Caco-2 (cell line): ENCODE data around the gene KRT6A. TPM values are rescaled to one million over a fixed set of nuclear protein-coding genes. Genes with fewer than 3 reads are reported as not detected.
"Not testable (repeated sequence)": the region's sequence is repeated elsewhere in the genome, so short reads cannot be mapped to it uniquely, and the experiment has no call there.

Source experiments
- BruUV-seq: library from RNA; stranded (reverse); fragments of 400-500 nt; replicated peaks from 2 replicates; lab custom pipeline; 2021; lab: Mats Ljungman, UMichigan
- CTCF ChIA-PET: fragments of 300-600 bp; sonication (Branson Sonifier 250); formaldehyde crosslinking; loops from one replicate; lab custom pipeline; 2022; ENCODE audit warnings: antibody characterized with exemption; lab: Charles Lee
- POLR2A ChIA-PET: fragments of 300-600 bp; sonication (Branson Sonifier 250); formaldehyde crosslinking; loops from one replicate; lab custom pipeline; 2022; ENCODE audit warnings: antibody characterized with exemption; lab: Charles Lee
- DNase-seq, 2 experiments: peaks; one replicate each; pipeline versions ENCODE4 v3.0.0 to v3.0.0-alpha.2; 2020 to 2022
- H3K27me3 ChIP-seq: replicated peaks from 2 replicates; pipeline ENCODE4 v1.6.0; 2011; ENCODE audit warnings: low read length; ENCODE audit not compliant: control insufficient read depth, insufficient read depth
- H3K36me3 ChIP-seq: 2 replicates; pipeline ENCODE4 v1.5.1; 2011; ENCODE audit warnings: low read length; ENCODE audit not compliant: control insufficient read depth, insufficient read depth
- H3K4me1 ChIP-seq: fragments of 250-450 bp; sonication (Bioruptor Pico); 2 replicates; pipeline ENCODE4 v1.5.1; 2020; ENCODE audit warnings: mild to moderate bottlenecking
- H3K4me3 ChIP-seq: 2 replicates; pipeline ENCODE4 v1.5.1; 2011; ENCODE audit warnings: low read depth, mild to moderate bottlenecking, control low read depth, low read length
- H3K9me3 ChIP-seq: fragments of 250-450 bp; sonication (Bioruptor Pico); 2 replicates; pipeline ENCODE4 v1.5.1; 2020; ENCODE audit warnings: mild to moderate bottlenecking, moderate library complexity
- H3K27ac Mint-ChIP-seq: one replicate; pipeline ENCODE4 v1.8.0; 2022; ENCODE audit warnings: mixed read lengths; ENCODE audit not compliant: unreplicated experiment
- H3K27me3 Mint-ChIP-seq: one replicate; pipeline ENCODE4 v1.8.0; 2022; ENCODE audit warnings: mixed read lengths; ENCODE audit not compliant: insufficient read depth, unreplicated experiment
- H3K36me3 Mint-ChIP-seq: one replicate; pipeline ENCODE4 v1.8.0; 2022; ENCODE audit warnings: mild to moderate bottlenecking, mixed read lengths; ENCODE audit not compliant: insufficient read depth, unreplicated experiment
- H3K4me1 Mint-ChIP-seq: one replicate; pipeline ENCODE4 v1.8.0; 2022; ENCODE audit warnings: low read depth, mixed read lengths; ENCODE audit not compliant: unreplicated experiment
- H3K4me3 Mint-ChIP-seq: one replicate; pipeline ENCODE4 v1.8.0; 2022; ENCODE audit warnings: mild to moderate bottlenecking, moderate library complexity, mixed read lengths; ENCODE audit not compliant: unreplicated experiment
- H3K9me3 Mint-ChIP-seq: one replicate; pipeline ENCODE4 v1.8.0; 2022; ENCODE audit warnings: mixed read lengths; ENCODE audit not compliant: unreplicated experiment
- intact Hi-C: fragments of 100-400 bp; cut with micrococcal nuclease; formaldehyde crosslinking; loops from one replicate; pipeline ENCODE4 v1.10.0; 2022; ENCODE audit not compliant: unreplicated experiment
- total RNA-seq: library from RNA; stranded (reverse); gene quantifications from 2 replicates; pipeline ENCODE4 v1.2.3, GENCODE V29; 2022
- TF ChIP-seq, protein P1 (sequence below), 2 experiments: fragments of 200-600 bp in 1 of 2; IDR thresholded peaks; 1 replicate in 1 of 2; 2 replicates in 1 of 2; pipeline versions ENCODE4 v1.5.1 to v1.8.0; 2011 to 2022; ENCODE audit warnings: antibody characterized with exemption in 1 of 2, control low read depth in 1 of 2, inconsistent platforms in 1 of 2, low read depth in 1 of 2, low read length in 1 of 2, mild to moderate bottlenecking in 1 of 2, moderate library complexity in 1 of 2; ENCODE audit not compliant: insufficient read depth in 1 of 2, severe bottlenecking in 1 of 2, unreplicated experiment in 1 of 2

The KRT6A gene
- total RNA-seq, 1 experiment from 2014 or later = 0.14 TPM

- Mint-ChIP-seq H3K27me3 (no peaks in the 10 kb centered on the region), H3K36me3 (no peaks in the 10 kb centered on the region), H3K4me3 (no peak overlapping the region), H3K27ac (no peak overlapping the region), H3K9me3 (no peaks in the 10 kb centered on the region), H3K4me1 (peaks cover 5% of the 10 kb centered on the region)
- no peaks in the 10 kb centered on the region for H3K9me3 ChIP-seq
- ChIA-PET CTCF (no interaction called here), POLR2A (no interaction called here)
- BruUV-seq = no TSS peak
- TF ChIP-seq, protein P1, sequence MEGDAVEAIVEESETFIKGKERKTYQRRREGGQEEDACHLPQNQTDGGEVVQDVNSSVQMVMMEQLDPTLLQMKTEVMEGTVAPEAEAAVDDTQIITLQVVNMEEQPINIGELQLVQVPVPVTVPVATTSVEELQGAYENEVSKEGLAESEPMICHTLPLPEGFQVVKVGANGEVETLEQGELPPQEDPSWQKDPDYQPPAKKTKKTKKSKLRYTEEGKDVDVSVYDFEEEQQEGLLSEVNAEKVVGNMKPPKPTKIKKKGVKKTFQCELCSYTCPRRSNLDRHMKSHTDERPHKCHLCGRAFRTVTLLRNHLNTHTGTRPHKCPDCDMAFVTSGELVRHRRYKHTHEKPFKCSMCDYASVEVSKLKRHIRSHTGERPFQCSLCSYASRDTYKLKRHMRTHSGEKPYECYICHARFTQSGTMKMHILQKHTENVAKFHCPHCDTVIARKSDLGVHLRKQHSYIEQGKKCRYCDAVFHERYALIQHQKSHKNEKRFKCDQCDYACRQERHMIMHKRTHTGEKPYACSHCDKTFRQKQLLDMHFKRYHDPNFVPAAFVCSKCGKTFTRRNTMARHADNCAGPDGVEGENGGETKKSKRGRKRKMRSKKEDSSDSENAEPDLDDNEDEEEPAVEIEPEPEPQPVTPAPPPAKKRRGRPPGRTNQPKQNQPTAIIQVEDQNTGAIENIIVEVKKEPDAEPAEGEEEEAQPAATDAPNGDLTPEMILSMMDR (IDR thresholded peaks at IDR 0.05; ENCODE audit: insufficient read depth in 1 of 2, low read depth in 1 of 2, low read length in 1 of 2, severe bottlenecking in 1 of 2, unreplicated experiment in 1 of 2) = no peak
- H3K4me1 ChIP-seq = peaks cover 10% of the 10 kb centered on the region
- H3K4me3 ChIP-seq = no peak overlapping the region
- no peak for DNase-seq
- H3K27me3 ChIP-seq = no peaks in the 10 kb centered on the region
- intact Hi-C loops = no loop called here
- H3K36me3 ChIP-seq = no peaks in the 10 kb centered on the region
These were observed 44.8 kb downstream of the KRT6A start for GRCh38 chr12:52448228-52448627.

GRCh38 chr12:52447196-52447595 lies 45.9 kb downstream of the KRT6A start:
- CTCF ChIA-PET = not testable (repeated sequence)

DNA sequence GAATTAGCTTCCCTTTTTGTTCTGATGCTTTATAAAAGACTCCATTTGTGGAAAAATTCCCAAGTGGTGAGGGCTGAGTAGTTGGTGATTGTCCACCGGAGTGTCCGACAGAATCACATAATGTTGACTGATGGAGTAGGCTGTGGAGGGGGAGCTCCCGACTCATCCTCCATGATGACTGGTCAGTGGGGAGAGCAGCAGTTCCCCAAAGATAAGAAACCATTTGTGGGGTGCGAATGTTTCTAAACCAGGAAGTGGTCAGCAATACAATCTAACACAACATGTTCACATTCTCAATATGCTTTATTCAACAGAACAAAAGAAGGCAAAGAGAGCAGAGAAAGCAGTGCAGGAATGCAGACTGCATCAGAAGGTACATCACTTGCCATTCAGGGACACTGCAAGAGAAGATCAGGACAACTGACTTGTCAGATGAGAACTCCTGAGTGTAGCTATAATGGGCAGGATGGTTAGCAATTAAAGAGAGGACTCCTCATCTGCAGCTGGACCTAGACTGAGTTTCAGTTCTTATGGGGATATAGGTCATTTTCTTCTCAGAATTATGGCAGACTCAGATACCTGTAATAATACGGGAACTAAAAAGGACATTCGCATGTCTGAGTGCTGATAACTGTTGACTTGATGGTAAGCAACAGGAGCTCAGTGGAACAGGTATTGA lies 46.6 kb downstream of the KRT6A start:
- BruUV-seq = no TSS peak
- ChIA-PET CTCF (no interaction called here), POLR2A (no interaction called here)
- Histone ChIP-seq H3K27me3 (no peaks in the 10 kb centered on the region), H3K4me1 (peaks cover 27% of the 10 kb centered on the region), H3K36me3 (no peaks in the 10 kb centered on the region), H3K9me3 (no peaks in the 10 kb centered on the region), H3K4me3 (no peak overlapping the region)
- Mint-ChIP-seq H3K27ac (no peak overlapping the region), H3K9me3 (no peaks in the 10 kb centered on the region), H3K4me3 (no peak overlapping the region), H3K4me1 (peaks cover 19% of the 10 kb centered on the region), H3K36me3 (no peaks in the 10 kb centered on the region), H3K27me3 (no peaks in the 10 kb centered on the region)
- TF ChIP-seq, protein P1 (IDR thresholded peaks at IDR 0.05; ENCODE audit: insufficient read depth in 1 of 2, low read depth in 1 of 2, low read length in 1 of 2, severe bottlenecking in 1 of 2, unreplicated experiment in 1 of 2) = no peak
- intact Hi-C loops = no loop called here
- DNase-seq = no peak

More at GRCh38 chr12:52447196-52447595, 45.9 kb downstream of the KRT6A start:
- DNase-seq, H3K9me3 Mint-ChIP-seq, H3K4me3 ChIP-seq, H3K27me3 Mint-ChIP-seq, BruUV-seq, H3K4me3 Mint-ChIP-seq, intact Hi-C loops, POLR2A ChIA-PET, H3K27ac Mint-ChIP-seq, H3K36me3 Mint-ChIP-seq, H3K9me3 ChIP-seq, H3K27me3 ChIP-seq, H3K36me3 ChIP-seq: not testable (repeated sequence)
- peaks cover 16% of the 10 kb centered on the region for H3K4me1 Mint-ChIP-seq
- H3K4me1 ChIP-seq = peaks cover 20% of the 10 kb centered on the region
